NCI-H748 (cell line): ENCODE data around the gene C18orf54.
"Not testable (repeated sequence)": the region's sequence is repeated elsewhere in the genome, so short reads cannot be mapped to it uniquely, and the experiment has no call there.

Experiments used
- DNase-seq: peaks from one replicate; lab custom pipeline; 2025; ENCODE audit not compliant: unreplicated experiment; lab: John Stamatoyannopoulos, UW

C18orf54 gene

GRCh38 chr18:54386800-54387495, 29.2 kb downstream of the C18orf54 start:
- not testable (repeated sequence) for DNase-seq

DNA sequence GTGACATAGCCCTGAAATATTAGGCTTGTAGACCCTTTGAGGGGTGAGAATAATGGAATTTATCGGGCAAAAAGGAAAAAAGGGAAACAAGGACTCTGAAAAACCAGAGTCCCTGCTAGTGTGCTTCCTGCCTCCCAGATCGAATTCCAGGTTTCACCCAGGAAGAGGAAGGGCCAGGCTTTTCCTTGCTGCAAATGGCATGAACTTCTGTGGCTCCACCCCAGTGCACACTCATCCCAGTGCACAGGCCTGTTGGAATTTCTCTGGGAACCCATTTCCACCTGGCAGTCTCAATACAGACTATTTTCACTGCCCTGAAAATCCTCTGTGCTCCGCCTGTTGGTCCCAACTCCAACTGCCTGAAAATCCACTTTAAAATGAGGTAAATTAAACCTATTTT, 29.9 kb downstream of the C18orf54 start:
- no peak for DNase-seq

- no peak for DNase-seq
These were observed 30.8 kb downstream of the C18orf54 start for GRCh38 chr18:54388203-54389142.

DNA sequence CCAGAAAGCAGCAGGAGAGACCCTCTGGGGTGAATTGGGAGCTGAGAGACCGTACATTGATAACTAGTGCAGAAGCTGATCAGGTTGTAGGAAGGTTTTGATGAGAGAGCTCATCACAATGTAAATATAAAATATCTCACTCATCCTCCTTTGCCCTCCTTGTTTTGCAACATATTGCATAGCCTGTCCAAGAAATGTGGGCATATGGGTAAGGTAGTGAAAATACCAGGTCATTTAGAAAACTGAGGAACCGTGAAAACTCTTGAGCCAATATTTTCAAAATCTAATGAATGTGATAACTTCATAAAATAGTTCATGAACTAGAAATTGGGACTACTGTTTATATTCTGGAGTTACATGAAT, 31.4 kb downstream of the C18orf54 start:
- DNase-seq, result no peak

- DNase-seq, result no peak
These were observed 33.1 kb downstream of the C18orf54 start for GRCh38 chr18:54390838-54391237.

DNA sequence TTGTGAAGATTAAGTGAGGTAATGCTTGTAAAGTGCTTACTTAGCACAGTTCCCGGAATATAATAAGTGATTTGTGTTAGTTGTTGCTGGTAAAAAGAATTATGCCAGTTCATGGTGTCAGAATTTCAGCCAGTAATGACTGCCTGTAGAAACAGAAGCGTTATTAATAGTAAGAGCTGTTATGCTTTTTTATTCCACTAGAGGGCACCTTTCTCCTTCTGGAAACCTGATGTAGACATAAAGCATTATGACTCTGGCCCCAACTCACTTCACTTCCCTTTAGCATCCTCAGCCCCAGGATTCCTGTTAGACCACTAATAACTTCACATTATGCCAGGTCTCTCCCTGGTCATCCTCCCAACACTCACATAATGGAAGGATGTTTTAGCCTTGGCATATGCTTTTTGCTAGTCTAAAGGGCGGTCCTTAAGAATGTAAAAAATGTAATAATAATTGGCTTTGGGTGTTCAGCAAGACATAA, 34.9 kb downstream of the C18orf54 start:
- DNase-seq, result peak; percentile 79

DNA sequence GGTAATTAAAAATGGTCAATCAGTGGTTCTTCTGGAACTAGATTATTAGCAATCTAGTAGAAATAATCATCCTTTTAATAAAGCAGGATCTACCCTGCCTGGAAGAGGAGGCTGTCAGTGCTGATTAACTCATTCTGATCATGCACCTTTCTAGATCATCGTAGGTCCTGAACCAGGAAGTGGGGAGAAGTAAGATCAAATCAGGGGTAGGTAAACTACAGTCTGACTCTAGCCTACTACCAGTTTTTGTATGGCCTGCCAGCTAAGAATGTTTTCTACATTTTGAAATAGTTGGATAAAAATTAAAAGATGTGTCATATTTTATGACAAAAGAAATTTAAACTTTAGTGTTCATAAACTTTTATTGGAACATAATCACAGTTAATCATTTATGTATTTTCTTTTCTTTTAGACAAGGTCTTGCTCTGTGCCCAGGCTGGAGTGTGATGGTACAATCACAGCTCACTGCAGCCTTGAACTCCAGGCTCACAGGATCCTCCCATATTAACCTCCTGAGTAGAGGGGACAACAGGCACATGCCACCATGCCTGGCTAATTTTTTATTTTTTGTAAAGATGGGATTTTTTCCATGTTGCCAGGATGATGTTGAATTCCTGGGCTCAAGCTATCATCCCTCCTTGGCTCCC, 36.1 kb downstream of the C18orf54 start:
- DNase-seq, result no peak

DNA sequence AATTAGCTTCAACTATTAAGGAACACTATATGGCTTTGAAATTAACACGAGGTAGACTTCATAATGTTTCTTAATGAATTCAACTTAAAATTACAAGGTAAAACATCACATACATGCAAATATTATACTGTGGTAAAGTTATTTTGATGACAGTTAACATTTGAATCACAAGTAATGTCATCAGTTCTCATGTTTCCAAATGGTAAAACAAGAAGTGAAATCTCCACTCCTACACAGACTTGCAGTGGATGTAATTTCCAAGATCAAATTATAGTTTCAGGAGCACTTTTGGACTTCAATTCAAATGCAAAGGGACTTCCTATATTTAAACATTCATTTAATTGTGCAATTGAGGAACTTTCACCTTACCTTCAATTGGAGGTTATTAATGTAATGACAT, 39.1 kb downstream of the C18orf54 start:
- no peak for DNase-seq

GRCh38 chr18:54405290-54405689, 47.6 kb downstream of the C18orf54 start:
- no peak for DNase-seq

- no peak for DNase-seq
These were observed 54.1 kb downstream of the C18orf54 start for GRCh38 chr18:54411781-54412180.

DNA sequence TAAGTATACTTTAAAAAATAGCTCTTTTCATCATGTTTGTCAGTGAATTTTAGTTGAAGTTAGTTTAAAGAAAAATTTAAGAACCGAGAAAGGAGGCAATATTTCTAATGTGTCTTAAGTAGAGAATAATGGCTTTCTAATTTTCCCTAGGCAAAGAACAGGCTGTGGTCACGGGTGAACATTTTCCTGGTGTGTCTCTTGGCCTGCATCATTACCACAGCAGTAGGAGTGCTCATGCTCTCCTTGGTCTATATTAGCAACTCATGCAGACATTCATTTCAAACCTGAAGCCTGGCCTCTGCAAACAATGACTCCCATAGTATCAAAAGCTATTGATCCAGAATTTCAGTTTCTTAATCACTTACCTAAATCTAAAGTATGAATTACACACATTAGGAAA, 57.4 kb downstream of the C18orf54 start:
- DNase-seq, result no peak

- no peak for DNase-seq
These were observed 58.7 kb downstream of the C18orf54 start for GRCh38 chr18:54416436-54416835.

- no peak for DNase-seq
These were observed 66.1 kb downstream of the C18orf54 start for GRCh38 chr18:54423831-54424230.

DNA sequence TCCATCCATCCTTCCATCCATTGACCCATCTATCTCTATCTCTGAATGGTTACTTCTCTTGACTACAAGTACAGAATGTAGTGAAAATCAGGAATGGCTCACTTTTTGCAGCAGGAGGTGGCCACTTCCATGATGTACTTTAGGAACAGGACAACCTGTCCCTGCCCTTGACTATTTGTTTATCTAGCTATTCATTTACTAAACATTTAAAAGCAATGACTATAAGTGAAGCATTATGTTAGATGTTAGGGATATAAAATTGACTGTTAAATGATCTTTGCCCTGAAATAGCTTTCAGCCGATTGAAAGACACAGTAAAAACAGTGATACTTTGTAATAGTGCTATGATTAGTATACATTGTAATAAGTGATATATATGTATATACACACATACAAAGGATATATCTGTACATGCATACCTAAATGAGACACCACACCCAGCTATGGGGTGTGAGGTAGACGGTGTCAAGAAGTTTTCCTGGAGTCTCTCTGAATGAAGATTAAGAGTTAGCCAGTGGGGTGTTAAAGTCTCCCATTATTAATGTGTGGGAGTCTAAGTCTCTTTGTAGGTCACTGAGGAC, 68.5 kb downstream of the C18orf54 start:
- DNase-seq, result no peak
